ENCODE results near the gene DYNLT1.
"Not testable (repeated sequence)": the region's sequence is repeated elsewhere in the genome, so short reads cannot be mapped to it uniquely, and the experiment has no call there.

DNA sequence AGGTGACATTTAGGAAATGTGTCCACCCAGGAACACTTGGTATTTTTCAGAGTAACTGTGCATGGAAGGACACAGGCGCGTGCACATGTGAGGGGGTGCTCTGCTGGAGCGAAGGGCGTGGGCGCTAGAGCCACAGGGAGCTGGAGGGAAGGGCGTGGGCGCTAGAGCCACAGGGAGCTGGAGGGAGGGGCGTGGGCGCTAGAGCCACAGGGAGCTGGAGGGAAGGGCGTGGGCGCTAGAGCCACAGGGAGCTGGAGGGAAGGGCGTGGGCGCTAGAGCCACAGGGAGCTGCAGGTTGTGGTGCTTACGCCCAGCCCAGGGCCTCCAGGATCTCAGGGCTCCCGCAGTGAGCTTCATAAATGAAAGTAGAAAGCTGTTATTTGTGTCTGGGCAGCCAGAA, 38.5 kb downstream of the DYNLT1 start:
- TF ChIP-seq, protein P1, sequence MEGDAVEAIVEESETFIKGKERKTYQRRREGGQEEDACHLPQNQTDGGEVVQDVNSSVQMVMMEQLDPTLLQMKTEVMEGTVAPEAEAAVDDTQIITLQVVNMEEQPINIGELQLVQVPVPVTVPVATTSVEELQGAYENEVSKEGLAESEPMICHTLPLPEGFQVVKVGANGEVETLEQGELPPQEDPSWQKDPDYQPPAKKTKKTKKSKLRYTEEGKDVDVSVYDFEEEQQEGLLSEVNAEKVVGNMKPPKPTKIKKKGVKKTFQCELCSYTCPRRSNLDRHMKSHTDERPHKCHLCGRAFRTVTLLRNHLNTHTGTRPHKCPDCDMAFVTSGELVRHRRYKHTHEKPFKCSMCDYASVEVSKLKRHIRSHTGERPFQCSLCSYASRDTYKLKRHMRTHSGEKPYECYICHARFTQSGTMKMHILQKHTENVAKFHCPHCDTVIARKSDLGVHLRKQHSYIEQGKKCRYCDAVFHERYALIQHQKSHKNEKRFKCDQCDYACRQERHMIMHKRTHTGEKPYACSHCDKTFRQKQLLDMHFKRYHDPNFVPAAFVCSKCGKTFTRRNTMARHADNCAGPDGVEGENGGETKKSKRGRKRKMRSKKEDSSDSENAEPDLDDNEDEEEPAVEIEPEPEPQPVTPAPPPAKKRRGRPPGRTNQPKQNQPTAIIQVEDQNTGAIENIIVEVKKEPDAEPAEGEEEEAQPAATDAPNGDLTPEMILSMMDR (IDR thresholded peaks at IDR 0.05): not testable (repeated sequence)
- TF ChIP-seq POLR2A (IDR thresholded peaks at IDR 0.05): not testable (repeated sequence)

Data from Peyer's patch (tissue), 4 donors.